Hematopoietic multipotent progenitor cell treated with erythropoietin and hydrocortisone succinate and interleukin-3 and kit ligand, for 8 days (in vitro differentiated cells): ENCODE measurements around the gene IGFN1.
"Not testable (repeated sequence)": the region's sequence is repeated elsewhere in the genome, so short reads cannot be mapped to it uniquely, and the experiment has no call there.

Source experiments
- DNase-seq: peaks from one replicate; pipeline ENCODE4 v3.0.0-alpha.2; 2015

The IGFN1 gene

GRCh38 chr1:201218409-201218808 is 27.8 kb downstream of the IGFN1 start:
- no peak for DNase-seq

- no peak for DNase-seq
Measured at GRCh38 chr1:201219481-201220387, 29.1 kb downstream of the IGFN1 start.

GRCh38 chr1:201220388-201220715 is 29.7 kb downstream of the IGFN1 start:
- DNase-seq = no peak

- no peak for DNase-seq
Measured at GRCh38 chr1:201221201-201221846, 30.7 kb downstream of the IGFN1 start.

GRCh38 chr1:201222125-201222524 is 31.5 kb downstream of the IGFN1 start:
- DNase-seq = no peak

GRCh38 chr1:201223852-201224665 is 33.4 kb downstream of the IGFN1 start:
- no peak for DNase-seq

- no peak for DNase-seq
Measured at GRCh38 chr1:201224666-201225370, 34.2 kb downstream of the IGFN1 start.

GRCh38 chr1:201226178-201226514 is 35.5 kb downstream of the IGFN1 start:
- DNase-seq = no peak

GRCh38 chr1:201226859-201227488 is 36.4 kb downstream of the IGFN1 start:
- DNase-seq = no peak

- DNase-seq = no peak
Measured at GRCh38 chr1:201228011-201228983, 37.7 kb downstream of the IGFN1 start.

- DNase-seq = no peak
Measured at GRCh38 chr1:201229095-201229494, 38.5 kb downstream of the IGFN1 start.

- DNase-seq = no peak
Measured at GRCh38 chr1:201229771-201230635, 39.4 kb downstream of the IGFN1 start.

GRCh38 chr1:201230676-201231075 is 40.1 kb downstream of the IGFN1 start:
- DNase-seq = no peak

GRCh38 chr1:201239646-201240045 is 49.0 kb downstream of the IGFN1 start:
- DNase-seq = not testable (repeated sequence)

GRCh38 chr1:201240171-201240570 is 49.5 kb downstream of the IGFN1 start:
- no peak for DNase-seq

- DNase-seq = no peak
Measured at GRCh38 chr1:201241736-201242135, 51.1 kb downstream of the IGFN1 start.

- no peak for DNase-seq
Measured at GRCh38 chr1:201245082-201245481, 54.5 kb downstream of the IGFN1 start.

GRCh38 chr1:201248721-201249559 is 58.3 kb downstream of the IGFN1 start:
- no peak for DNase-seq

- DNase-seq = no peak
Measured at GRCh38 chr1:201250326-201251011, 59.8 kb downstream of the IGFN1 start.
